Measurements from ENCODE around the gene DDHD1. TPM values are rescaled to one million over a fixed set of nuclear protein-coding genes. Genes with fewer than 3 reads are reported as not detected.

Gene DDHD1
- total RNA-seq, 4 donors from 2014 or later, result 26.1 to 35.7 (median 27.0) TPM

DNA sequence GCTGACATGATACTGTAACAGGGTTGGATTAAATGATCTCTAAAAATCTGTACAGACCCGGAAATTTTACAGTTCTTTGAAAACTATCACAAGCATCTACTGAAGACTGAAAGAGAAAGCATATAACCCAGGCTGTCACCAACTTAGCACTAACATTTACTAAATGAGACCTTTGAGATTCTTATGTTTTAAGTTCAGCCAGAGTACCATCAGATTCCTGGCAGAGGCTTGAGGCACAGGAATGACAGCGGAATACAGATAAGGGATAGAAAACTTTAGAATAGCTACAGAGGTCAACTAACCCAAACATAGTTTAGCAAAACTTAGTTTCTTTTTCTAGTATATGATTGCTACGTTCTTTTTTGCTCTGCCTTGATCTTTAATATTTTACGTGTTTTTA lies 110.6 kb downstream of the DDHD1 start:
- TF ChIP-seq, protein P1, sequence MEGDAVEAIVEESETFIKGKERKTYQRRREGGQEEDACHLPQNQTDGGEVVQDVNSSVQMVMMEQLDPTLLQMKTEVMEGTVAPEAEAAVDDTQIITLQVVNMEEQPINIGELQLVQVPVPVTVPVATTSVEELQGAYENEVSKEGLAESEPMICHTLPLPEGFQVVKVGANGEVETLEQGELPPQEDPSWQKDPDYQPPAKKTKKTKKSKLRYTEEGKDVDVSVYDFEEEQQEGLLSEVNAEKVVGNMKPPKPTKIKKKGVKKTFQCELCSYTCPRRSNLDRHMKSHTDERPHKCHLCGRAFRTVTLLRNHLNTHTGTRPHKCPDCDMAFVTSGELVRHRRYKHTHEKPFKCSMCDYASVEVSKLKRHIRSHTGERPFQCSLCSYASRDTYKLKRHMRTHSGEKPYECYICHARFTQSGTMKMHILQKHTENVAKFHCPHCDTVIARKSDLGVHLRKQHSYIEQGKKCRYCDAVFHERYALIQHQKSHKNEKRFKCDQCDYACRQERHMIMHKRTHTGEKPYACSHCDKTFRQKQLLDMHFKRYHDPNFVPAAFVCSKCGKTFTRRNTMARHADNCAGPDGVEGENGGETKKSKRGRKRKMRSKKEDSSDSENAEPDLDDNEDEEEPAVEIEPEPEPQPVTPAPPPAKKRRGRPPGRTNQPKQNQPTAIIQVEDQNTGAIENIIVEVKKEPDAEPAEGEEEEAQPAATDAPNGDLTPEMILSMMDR (IDR thresholded peaks at IDR 0.05; ENCODE audit: low read depth), result no peak

DNA sequence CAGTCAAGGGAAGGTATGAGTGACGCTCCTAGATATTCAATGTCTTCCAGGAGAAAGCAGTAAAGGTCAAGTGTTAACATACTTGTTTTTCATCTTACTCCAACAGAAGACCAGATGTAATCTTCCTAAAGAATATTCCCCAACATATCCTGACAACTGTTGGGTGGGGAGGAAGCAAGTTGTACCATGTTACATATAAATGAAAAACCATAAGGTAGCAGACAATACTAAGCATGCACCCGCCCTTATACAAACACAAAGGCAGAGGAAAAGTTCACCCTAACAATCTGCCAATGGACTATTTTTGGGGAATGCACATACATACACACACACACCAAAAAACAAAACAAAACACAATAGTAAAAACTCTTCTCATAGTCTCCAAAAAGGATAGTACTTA lies 112.1 kb downstream of the DDHD1 start:
- TF ChIP-seq, protein P1 (IDR thresholded peaks at IDR 0.05; ENCODE audit: low read depth), result no peak

DNA sequence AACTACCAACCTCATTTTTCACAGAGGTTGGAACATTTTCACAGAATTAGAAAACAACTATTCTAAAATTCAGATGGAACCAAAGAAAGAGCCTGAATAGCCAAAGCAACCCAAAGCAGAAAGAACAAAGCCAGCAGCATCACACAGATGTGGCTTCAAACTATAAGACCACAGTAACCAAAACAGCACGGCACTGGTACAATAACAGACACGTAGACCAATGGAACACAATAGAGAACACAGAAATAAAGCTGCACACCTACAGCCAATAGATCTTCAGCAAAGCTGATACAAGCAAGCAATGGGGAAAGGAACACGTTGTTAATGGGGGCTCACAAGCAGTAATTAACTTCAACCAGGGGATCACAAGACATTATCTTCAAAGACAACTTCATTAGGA lies 114.5 kb downstream of the DDHD1 start:
- TF ChIP-seq, protein P1 (IDR thresholded peaks at IDR 0.05; ENCODE audit: low read depth), result no peak

DNA sequence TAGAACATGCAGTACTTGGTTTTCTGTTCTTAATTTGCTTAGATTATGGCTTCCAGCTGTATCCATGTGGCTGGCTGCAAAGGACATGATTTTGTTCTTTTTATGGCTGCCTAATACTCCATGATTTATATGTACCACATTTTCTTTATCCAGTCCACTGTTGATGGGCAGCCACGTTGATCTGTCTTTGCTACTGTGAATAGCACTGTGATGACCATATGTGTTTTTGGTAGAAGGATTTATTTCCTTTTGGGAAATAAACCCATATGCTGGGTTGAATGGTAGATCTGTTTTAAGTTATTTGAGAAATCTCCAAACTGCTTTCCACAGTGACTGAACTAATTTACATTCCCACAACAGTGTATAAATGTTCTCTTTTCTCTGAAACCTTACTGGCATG lies 116.1 kb downstream of the DDHD1 start:
- TF ChIP-seq, protein P1 (IDR thresholded peaks at IDR 0.05; ENCODE audit: low read depth), result no peak

DNA sequence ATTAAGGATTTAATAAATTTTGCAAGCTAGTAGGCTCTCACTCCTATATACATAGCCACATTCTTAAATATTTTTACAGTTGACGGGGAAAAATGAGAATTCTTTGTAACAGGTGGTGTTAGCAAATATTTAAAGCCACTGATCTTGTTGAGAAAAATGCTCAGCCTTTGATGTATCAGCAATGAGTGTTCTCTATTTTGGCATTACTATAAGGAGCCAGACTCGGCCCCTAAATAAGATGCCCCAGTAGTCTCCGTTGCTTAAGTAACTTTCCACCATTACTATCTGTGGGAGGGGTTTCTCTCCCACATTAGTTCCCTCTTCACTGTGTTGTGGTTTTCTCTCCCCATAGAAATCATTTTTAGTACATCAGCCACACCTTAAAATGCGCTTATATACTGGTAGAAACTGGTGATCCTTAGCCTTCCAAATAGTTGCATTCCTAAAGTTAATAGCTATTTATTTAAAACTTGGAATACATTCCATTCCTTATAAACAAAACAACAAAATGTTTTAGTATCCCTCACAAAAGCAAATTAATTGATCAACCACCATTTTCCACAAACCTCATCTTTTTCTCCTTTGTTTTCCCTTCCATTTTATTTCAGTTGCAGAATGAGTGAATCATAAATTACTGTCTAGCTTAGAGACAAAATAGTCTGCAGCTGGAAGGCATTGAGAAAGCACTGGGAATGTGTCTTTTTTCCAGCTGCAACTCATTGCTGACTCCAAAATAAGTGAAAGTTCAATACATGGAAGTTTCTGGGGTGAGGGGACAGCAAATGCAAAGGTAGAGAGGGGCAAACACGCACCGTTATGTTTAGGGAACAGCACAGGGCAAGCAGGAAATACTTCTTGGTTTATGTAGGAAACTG lies 117.5 kb downstream of the DDHD1 start:
- TF ChIP-seq, protein P1 (IDR thresholded peaks at IDR 0.05; ENCODE audit: low read depth), result no peak

DNA sequence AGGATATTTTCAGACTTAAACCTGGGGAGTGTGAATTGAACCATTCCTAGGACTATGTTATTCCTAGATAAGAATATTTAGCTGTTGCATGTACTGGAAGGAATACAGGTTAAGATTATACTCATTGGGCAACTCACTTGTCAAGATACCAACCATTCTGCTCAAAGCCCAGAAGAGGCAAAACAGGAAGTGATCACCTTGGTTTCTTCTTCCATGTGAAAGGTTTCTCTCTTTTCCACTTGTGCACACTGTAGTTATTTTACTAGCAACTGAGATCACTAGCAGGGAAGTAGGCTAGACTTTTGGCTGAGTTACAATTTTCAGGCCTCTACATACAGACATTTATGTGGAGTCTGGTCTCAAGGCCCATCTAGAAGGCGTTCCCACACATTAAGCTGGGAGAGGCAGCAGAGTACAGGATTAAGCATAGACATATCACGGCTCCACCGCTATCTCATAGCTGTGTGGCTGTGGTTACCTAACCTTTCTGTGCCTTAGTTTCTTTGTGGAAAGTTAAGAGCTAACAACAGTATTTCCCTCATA lies 118.4 kb downstream of the DDHD1 start:
- TF ChIP-seq, protein P1 (IDR thresholded peaks at IDR 0.05; ENCODE audit: low read depth), result no peak

DNA sequence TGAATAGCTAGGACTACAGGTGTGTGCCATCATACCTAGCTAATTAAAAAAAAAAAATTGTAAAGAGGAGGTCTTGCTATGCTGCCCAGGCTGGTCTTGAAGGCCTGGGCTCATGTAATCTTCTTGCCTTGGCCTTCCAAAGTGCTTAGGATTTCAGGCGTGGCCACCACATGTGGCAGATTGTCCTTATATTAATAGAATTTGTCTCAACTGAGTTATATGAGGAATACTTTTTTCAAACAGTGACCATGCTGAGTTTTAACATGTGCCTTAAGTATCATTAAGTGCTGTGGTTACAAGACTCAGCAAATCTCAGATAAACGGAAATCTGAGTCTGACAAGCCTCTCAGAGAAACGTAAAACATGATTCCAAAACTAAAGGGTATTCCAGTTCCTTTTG lies 119.1 kb downstream of the DDHD1 start:
- TF ChIP-seq, protein P1 (IDR thresholded peaks at IDR 0.05; ENCODE audit: low read depth), result no peak
